Measurements from ENCODE around the gene ALDOC.

Gene ALDOC

DNA sequence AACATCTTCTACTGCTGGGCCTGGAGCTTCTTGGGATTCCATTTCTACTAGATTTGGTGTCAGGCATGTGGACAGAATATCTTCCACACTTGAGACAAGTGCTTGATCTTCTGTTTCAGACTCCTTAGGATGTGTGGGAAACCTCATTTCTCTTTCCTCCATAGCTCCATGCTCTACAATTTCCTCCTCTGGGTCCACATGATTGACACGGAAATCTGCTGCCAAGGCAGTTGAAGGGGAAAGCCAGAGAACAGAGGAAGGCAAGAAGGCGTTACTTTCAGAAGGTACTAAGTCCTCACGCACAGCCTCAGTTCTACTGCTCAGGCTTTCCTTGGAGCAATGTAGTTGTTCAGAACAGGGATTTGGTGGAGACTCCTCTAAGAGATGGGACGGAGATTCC is 15.6 kb upstream of the ALDOC start:
- no peak overlapping the region for H3K4me3 Mint-ChIP-seq
- peaks cover 36% of the 10 kb centered on the region for H3K36me3 Mint-ChIP-seq (ENCODE audit: low read depth)
- H3K27me3 Mint-ChIP-seq (ENCODE audit: low read depth), result no peaks in the 10 kb centered on the region
- H3K4me1 Mint-ChIP-seq, result no peaks in the 10 kb centered on the region
- TF ChIP-seq, protein P1, sequence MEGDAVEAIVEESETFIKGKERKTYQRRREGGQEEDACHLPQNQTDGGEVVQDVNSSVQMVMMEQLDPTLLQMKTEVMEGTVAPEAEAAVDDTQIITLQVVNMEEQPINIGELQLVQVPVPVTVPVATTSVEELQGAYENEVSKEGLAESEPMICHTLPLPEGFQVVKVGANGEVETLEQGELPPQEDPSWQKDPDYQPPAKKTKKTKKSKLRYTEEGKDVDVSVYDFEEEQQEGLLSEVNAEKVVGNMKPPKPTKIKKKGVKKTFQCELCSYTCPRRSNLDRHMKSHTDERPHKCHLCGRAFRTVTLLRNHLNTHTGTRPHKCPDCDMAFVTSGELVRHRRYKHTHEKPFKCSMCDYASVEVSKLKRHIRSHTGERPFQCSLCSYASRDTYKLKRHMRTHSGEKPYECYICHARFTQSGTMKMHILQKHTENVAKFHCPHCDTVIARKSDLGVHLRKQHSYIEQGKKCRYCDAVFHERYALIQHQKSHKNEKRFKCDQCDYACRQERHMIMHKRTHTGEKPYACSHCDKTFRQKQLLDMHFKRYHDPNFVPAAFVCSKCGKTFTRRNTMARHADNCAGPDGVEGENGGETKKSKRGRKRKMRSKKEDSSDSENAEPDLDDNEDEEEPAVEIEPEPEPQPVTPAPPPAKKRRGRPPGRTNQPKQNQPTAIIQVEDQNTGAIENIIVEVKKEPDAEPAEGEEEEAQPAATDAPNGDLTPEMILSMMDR (IDR thresholded peaks at IDR 0.05; ENCODE audit: unreplicated experiment in 3 of 3), result no peak
- no peak overlapping the region for H3K27ac Mint-ChIP-seq
- H3K9me3 Mint-ChIP-seq, result no peaks in the 10 kb centered on the region

DNA sequence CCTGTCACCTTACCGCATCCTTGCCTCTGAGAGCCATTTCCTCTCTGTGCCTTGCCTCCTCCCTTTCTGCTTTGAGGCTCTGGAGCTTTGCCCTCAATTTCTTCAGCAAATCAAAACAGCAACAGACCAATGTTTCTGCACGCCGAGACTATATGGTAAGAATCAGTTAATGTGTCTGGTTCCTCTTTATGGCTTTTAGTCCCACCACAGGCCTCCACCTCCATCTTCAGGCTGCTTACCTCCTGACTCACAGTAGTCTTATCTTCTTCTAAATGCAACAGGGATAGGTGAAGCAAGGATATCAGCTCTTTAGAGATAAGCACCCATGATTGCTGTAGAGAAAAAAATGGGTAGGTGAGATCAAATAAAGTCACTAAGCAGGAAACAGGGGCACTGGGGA is 9.2 kb upstream of the ALDOC start:
- H3K27me3 Mint-ChIP-seq (ENCODE audit: low read depth), result no peaks in the 10 kb centered on the region
- no peak overlapping the region for H3K4me3 Mint-ChIP-seq
- no peaks in the 10 kb centered on the region for H3K4me1 Mint-ChIP-seq
- peaks cover 31% of the 10 kb centered on the region for H3K36me3 Mint-ChIP-seq (ENCODE audit: low read depth)
- no peak overlapping the region for H3K27ac Mint-ChIP-seq
- TF ChIP-seq, protein P1 (IDR thresholded peaks at IDR 0.05; ENCODE audit: unreplicated experiment in 3 of 3), result no peak
- H3K9me3 Mint-ChIP-seq, result no peaks in the 10 kb centered on the region

DNA sequence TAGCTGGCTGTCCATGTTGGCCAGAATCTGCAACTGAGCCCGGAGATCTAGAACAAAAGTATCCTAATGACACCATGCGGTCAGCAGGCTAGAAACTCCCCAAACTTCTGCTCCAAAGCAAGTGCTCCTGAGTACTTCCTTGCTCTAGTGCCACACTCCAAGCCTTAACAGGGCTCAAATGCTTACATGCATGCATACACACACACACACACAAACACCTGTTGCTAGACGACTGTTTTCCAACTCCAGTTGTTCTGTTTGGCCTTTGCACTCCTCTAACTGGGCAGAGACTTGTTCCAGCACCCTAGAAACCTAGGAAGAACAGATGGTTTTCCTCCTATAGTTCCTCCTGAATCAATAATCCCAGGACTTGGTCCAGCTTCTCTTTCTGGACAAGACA is 7.7 kb upstream of the ALDOC start:
- no peak overlapping the region for H3K27ac Mint-ChIP-seq
- H3K27me3 Mint-ChIP-seq (ENCODE audit: low read depth), result no peaks in the 10 kb centered on the region
- no peak overlapping the region for H3K4me3 Mint-ChIP-seq
- TF ChIP-seq, protein P1 (IDR thresholded peaks at IDR 0.05; ENCODE audit: unreplicated experiment in 3 of 3), result no peak
- no peaks in the 10 kb centered on the region for H3K9me3 Mint-ChIP-seq
- H3K36me3 Mint-ChIP-seq (ENCODE audit: low read depth), result peaks cover 40% of the 10 kb centered on the region
- no peaks in the 10 kb centered on the region for H3K4me1 Mint-ChIP-seq

DNA sequence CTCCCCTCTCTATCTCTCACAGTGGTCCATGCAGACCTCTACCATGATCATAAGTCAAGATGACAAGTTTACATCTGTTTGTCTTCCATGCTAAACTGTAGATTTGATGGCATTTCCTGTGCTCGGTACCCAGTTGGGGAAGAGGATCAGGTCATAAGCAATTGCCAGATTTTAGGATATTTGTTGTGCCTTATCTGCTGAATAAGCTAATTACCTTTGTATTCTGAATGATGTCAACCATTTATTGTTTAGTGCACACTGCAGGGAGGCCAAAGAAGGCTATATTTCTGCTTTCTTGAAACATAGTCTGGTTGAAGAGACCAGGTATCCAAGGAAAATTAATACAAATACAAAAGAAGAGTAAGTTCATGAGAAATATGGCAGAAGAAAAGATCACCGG is 5.8 kb upstream of the ALDOC start:
- Mint-ChIP-seq H3K27ac (no peak overlapping the region), H3K36me3 (ENCODE audit: low read depth) (peaks cover 30% of the 10 kb centered on the region), H3K9me3 (no peaks in the 10 kb centered on the region), H3K4me3 (no peak overlapping the region), H3K4me1 (no peaks in the 10 kb centered on the region), H3K27me3 (ENCODE audit: low read depth) (no peaks in the 10 kb centered on the region)
- TF ChIP-seq, protein P1 (IDR thresholded peaks at IDR 0.05; ENCODE audit: unreplicated experiment in 3 of 3), result no peak

DNA sequence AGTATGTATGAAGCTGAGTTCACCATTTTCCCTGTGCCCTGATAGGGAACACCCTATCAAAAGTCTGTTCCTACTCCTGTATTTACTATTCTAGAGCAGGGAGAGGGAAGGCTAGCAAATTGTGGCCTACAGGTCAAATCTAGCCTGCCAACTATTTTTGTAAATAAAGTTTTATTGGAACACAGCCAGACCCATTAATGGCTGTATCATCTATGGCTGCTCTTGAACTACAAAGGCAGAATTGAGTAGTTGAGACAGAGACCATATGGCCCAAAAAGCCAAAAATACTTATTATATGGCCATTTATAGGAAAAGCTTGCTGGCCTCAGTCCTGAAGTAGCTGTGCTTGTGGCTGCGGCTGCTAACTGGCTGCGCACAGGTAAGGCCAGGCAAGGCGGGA is 4.3 kb upstream of the ALDOC start:
- Mint-ChIP-seq H3K27me3 (ENCODE audit: low read depth) (no peaks in the 10 kb centered on the region), H3K27ac (no peak overlapping the region), H3K9me3 (no peaks in the 10 kb centered on the region), H3K4me3 (no peak overlapping the region), H3K36me3 (ENCODE audit: low read depth) (peaks cover 25% of the 10 kb centered on the region), H3K4me1 (peaks cover 5% of the 10 kb centered on the region)
- TF ChIP-seq, protein P1 (IDR thresholded peaks at IDR 0.05; ENCODE audit: unreplicated experiment in 3 of 3), result no peak

DNA sequence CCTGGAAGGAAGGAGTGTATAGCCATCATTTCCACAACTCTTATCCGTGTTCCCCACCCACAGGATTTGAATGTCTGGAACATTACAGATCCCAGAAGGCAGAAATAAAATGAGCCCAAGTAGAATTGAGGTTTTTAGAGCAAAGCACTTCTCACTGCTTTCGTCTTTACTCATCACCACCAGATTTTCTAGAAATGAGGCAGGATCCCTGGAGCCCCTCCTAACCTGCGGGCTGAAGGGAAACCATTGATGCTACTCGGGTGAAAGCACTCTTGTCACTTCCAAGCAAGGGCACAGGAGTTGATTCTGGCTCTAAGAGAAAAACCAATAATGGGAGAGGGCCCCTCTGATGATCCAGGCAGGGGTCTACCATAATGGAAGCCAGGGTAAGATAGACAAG is 2.8 kb upstream of the ALDOC start:
- Mint-ChIP-seq H3K4me1 (peaks cover 5% of the 10 kb centered on the region), H3K4me3 (no peak overlapping the region), H3K36me3 (ENCODE audit: low read depth) (peaks cover 14% of the 10 kb centered on the region), H3K27me3 (ENCODE audit: low read depth) (no peaks in the 10 kb centered on the region), H3K27ac (no peak overlapping the region), H3K9me3 (no peaks in the 10 kb centered on the region)
- TF ChIP-seq, protein P1 (IDR thresholded peaks at IDR 0.05; ENCODE audit: unreplicated experiment in 3 of 3), result no peak

All from nephron (organoid).